ENCODE results near the gene RTL1. TPM values are rescaled to one million over a fixed set of nuclear protein-coding genes. Genes with fewer than 3 reads are reported as not detected.

The RTL1 gene
- total and polyA plus RNA-seq, 2 of the 8 experiments (the other 6 are each of a cell fraction or from before 2014, with no cell fraction given) = not detected

- H2BK5ac ChIP-seq (ENCODE audit: low read depth, low read length) = no peak overlapping the region
- H4K5ac ChIP-seq (ENCODE audit: insufficient read length, low read depth, low read length) = no peak overlapping the region
- H3K23me2 ChIP-seq (ENCODE audit: low read depth, low read length) = no peaks in the 10 kb centered on the region; the same call in 1 of the 2 replicates
- H3K4me3 ChIP-seq (ENCODE audit: extremely low read depth in 1 of 4, insufficient read depth in 2 of 4, low read depth in 3 of 4, low read length in 4 of 4) = no peak overlapping the region
- H3K79me2 ChIP-seq (ENCODE audit: control insufficient read depth in 1 of 2, insufficient read depth in 2 of 2, low read length in 2 of 2) = no peaks in the 10 kb centered on the region
- H3K56ac ChIP-seq (replicated peaks; ENCODE audit: insufficient read length, low read depth, low read length) = no peak overlapping the region
- no peak overlapping the region for H4K8ac ChIP-seq (ENCODE audit: extremely low read depth, insufficient read depth, low read length)
- H3K9ac ChIP-seq (replicated peaks in 1 of 4; ENCODE audit: extremely low read depth in 1 of 4, low read depth in 3 of 4, low read length in 3 of 4) = no peak overlapping the region
- DNase-seq (ENCODE audit: low read depth in 1 of 2, low spot score in 2 of 2) = no peak
- CTCF ChIA-PET (ENCODE audit: partially characterized antibody) = interaction anchor here (0.7 to 1.4 kb wide), 4 partner anchors 9 to 164 kb away, joined by 3 to 8 read pairs (median 6); no protein-coding TSS in a partner anchor
- H2BK20ac ChIP-seq (ENCODE audit: low read length) = no peak overlapping the region
- POLR2A ChIA-PET (ENCODE audit: partially characterized antibody) = no interaction called here
- no peaks in the 10 kb centered on the region for H3K79me1 ChIP-seq (ENCODE audit: low read depth, low read length)
- no peak for FAIRE-seq
- H3K36me3 ChIP-seq (ENCODE audit: control insufficient read depth in 2 of 4, insufficient read depth in 4 of 4, low read length in 3 of 4) = no peaks in the 10 kb centered on the region; a peak in 1 of 8 replicates
- no peak overlapping the region for H2AK5ac ChIP-seq (ENCODE audit: low read depth, low read length)
- H2AFZ ChIP-seq (ENCODE audit: low read length) = no peak overlapping the region
- H2BK15ac ChIP-seq (ENCODE audit: low read length) = no peak overlapping the region
- H3K4me1 ChIP-seq (replicated peaks in 1 of 4; ENCODE audit: control insufficient read depth in 3 of 4, insufficient read depth in 4 of 4, low read length in 3 of 4) = peaks cover 1 to 19% (median 9%) of the 10 kb centered on the region in 4 experiments; a peak in 5 of 7 replicates
- no peak overlapping the region for H4K91ac ChIP-seq (replicated peaks; ENCODE audit: insufficient read length, low read length)
- H3K27ac ChIP-seq (ENCODE audit: low read depth, low read length) = no peak overlapping the region
- no peak overlapping the region for H3K23ac ChIP-seq (ENCODE audit: insufficient read length)
- no peak overlapping the region for H3K4ac ChIP-seq (replicated peaks; ENCODE audit: insufficient read length, low read depth, low read length)
- no peaks in the 10 kb centered on the region; a peak in 1 of 7 replicates for H3K27me3 ChIP-seq (replicated peaks in 1 of 4; ENCODE audit: control insufficient read depth in 3 of 4, extremely low read depth in 1 of 4, insufficient read depth in 3 of 4, low read length in 3 of 4)
- no peaks in the 10 kb centered on the region for H4K20me1 ChIP-seq (replicated peaks in 1 of 2; ENCODE audit: control insufficient read depth in 1 of 2, insufficient read depth in 2 of 2, low read length in 2 of 2)
- no peak overlapping the region for H2BK120ac ChIP-seq (replicated peaks; ENCODE audit: low read depth, low read length)
- H2BK12ac ChIP-seq (ENCODE audit: low read depth, low read length) = no peak overlapping the region
- peaks cover 4 to 25% of the 10 kb centered on the region in 2 experiments; a peak in 2 of 4 replicates for H3K9me3 ChIP-seq (ENCODE audit: insufficient read depth in 2 of 2, low read depth in 1 of 2, low read length in 1 of 2)
- 81% methylated on average over 8 of the region's 8 CpGs; no CpG with 5 or more reads in 1 of the 2 experiments for WGBS, 2 experiments (ENCODE audit: extremely low coverage in 1 of 2, insufficient coverage in 1 of 2, insufficient read length in 1 of 2, insufficient replicate concordance in 2 of 2, low coverage in 1 of 2, low lambda C conversion rate in 2 of 2, missing lambda C conversion rate in 1 of 2)
- no peak overlapping the region for H3K4me2 ChIP-seq (ENCODE audit: insufficient read depth in 1 of 2, low read depth in 2 of 2, low read length in 2 of 2)
- no peak overlapping the region for H3K14ac ChIP-seq (ENCODE audit: insufficient read length)
- no peak overlapping the region; the same call in 1 of the 2 replicates for H3K18ac ChIP-seq (ENCODE audit: extremely low read depth, low read length)
Measured at GRCh38 chr14:100830681-100831080, 72.8 kb downstream of the RTL1 start.

Measured in H1 (cell line).